Endothelial cell of umbilical vein (primary cell): Measurements from ENCODE around the gene SLIT1. TPM values are rescaled to one million over a fixed set of nuclear protein-coding genes. Genes with fewer than 3 reads are reported as not detected.

Source experiments
- BruUV-seq: library from RNA; stranded (reverse); fragments of 400-500 nt; replicated peaks from 2 replicates; lab custom pipeline; 2021; lab: Mats Ljungman, UMichigan
- CTCF ChIA-PET: fragments of 300-600, 350-600 bp; sonication (Branson Sonifier 250); formaldehyde crosslinking; loops from one replicate; lab custom pipeline; 2021; ENCODE audit warnings: antibody characterized with exemption, inconsistent platforms; lab: Charles Lee
- POLR2A ChIA-PET: fragments of 300-600, 350-600 bp; sonication (Branson Sonifier 250); formaldehyde crosslinking; loops from one replicate; lab custom pipeline; 2021; ENCODE audit warnings: antibody characterized with exemption, inconsistent platforms; lab: Charles Lee
- DNase-seq: peaks from one replicate; pipeline ENCODE4 v3.0.0-alpha.2; 2011; ENCODE audit warnings: low read depth, low spot score
- FAIRE-seq: peaks from 2 replicates; lab custom pipeline; 2011; peaks lifted over from hg19 to GRCh38; lab: Jason Lieb, UNC
- H2AFZ ChIP-seq: 2 replicates; pipeline ENCODE4 v1.6.0; 2012; ENCODE audit warnings: low read depth, low read length, control low read depth, inconsistent platforms
- H3K27ac ChIP-seq: 2 replicates; pipeline ENCODE4 v1.5.1; 2011; ENCODE audit warnings: low read depth, mild to moderate bottlenecking, control low read depth, low read length, moderate library complexity; ENCODE audit not compliant: insufficient read depth
- H3K27me3 ChIP-seq, 2 experiments: 2 replicates each; pipeline versions ENCODE4 v1.6.0 to v1.6.1; 2011; ENCODE audit warnings: low read length in 2 of 2, mixed read lengths in 1 of 2; ENCODE audit not compliant: control insufficient read depth in 2 of 2, insufficient read depth in 2 of 2
- H3K36me3 ChIP-seq, 2 experiments: 2 replicates in 1 of 2; 3 replicates in 1 of 2; pipeline ENCODE4 v1.5.1; 2011; ENCODE audit warnings: low read length in 2 of 2, mild to moderate bottlenecking in 1 of 2, moderate library complexity in 1 of 2; ENCODE audit not compliant: control insufficient read depth in 2 of 2, insufficient read depth in 2 of 2; ENCODE audit errors: extremely low read depth in 1 of 2
- H3K4me1 ChIP-seq: 3 replicates; pipeline ENCODE4 v1.5.1; 2011; ENCODE audit warnings: mild to moderate bottlenecking, low read length; ENCODE audit not compliant: control insufficient read depth, insufficient read depth; ENCODE audit errors: extremely low read depth
- H3K4me2 ChIP-seq: 2 replicates; pipeline ENCODE4 v1.6.1; 2011; ENCODE audit warnings: low read length, control low read depth, mixed read lengths; ENCODE audit not compliant: insufficient read depth
- H3K4me3 ChIP-seq, 3 experiments: fragments of 200-600 bp in 1 of 3; sonication (generic), shearing (Covaris generic) in 1 of 3; replicated peaks in 1 of 3; 2 replicates each; pipeline ENCODE4 v1.5.1; 2011 to 2016; ENCODE audit warnings: control low read depth in 3 of 3, low read length in 3 of 3, mild to moderate bottlenecking in 2 of 3, inconsistent platforms in 1 of 3, low read depth in 1 of 3, moderate library complexity in 1 of 3; ENCODE audit not compliant: insufficient read depth in 1 of 3
- H3K79me2 ChIP-seq: 2 replicates; pipeline ENCODE4 v1.6.0; 2012; ENCODE audit warnings: low read length, inconsistent platforms; ENCODE audit not compliant: control insufficient read depth, insufficient read depth
- H3K9ac ChIP-seq: replicated peaks from 2 replicates; pipeline ENCODE3; 2011; ENCODE audit warnings: low read length, control low read depth; ENCODE audit not compliant: insufficient read depth; ENCODE audit errors: extremely low read depth
- H3K9me1 ChIP-seq: replicated peaks from 3 replicates; pipeline ENCODE4 v1.6.0; 2011; ENCODE audit warnings: mild to moderate bottlenecking, low read length; ENCODE audit not compliant: control insufficient read depth, insufficient read depth; ENCODE audit errors: extremely low read depth
- H3K9me3 ChIP-seq: replicated peaks from 2 replicates; pipeline ENCODE4 v1.5.1; 2012; ENCODE audit warnings: low read length, inconsistent platforms; ENCODE audit not compliant: control insufficient read depth, insufficient read depth
- H4K20me1 ChIP-seq: replicated peaks from 2 replicates; pipeline ENCODE3; 2011; ENCODE audit warnings: mild to moderate bottlenecking, low read length; ENCODE audit not compliant: control insufficient read depth, insufficient read depth; ENCODE audit errors: extremely low read depth
- EZH2 ChIP-seq: IDR thresholded peaks from 2 replicates; pipeline ENCODE4 v1.6.1; 2012; ENCODE audit warnings: borderline replicate concordance, low read depth, mild to moderate bottlenecking, moderate library complexity, low read length, inconsistent platforms; ENCODE audit not compliant: severe bottlenecking
- FOS ChIP-seq: IDR thresholded peaks from 2 replicates; pipeline ENCODE4 v1.6.1; 2011; ENCODE audit warnings: mild to moderate bottlenecking, low read length, moderate library complexity, borderline replicate concordance; ENCODE audit not compliant: insufficient read depth
- GATA2 ChIP-seq: IDR thresholded peaks from 2 replicates; pipeline ENCODE4 v1.7.0; 2011; ENCODE audit warnings: low read depth, mild to moderate bottlenecking, moderate library complexity, mixed read lengths, low read length; ENCODE audit not compliant: insufficient read length, insufficient read depth
- JUN ChIP-seq: IDR thresholded peaks from 2 replicates; pipeline ENCODE4 v1.6.1; 2011; ENCODE audit warnings: borderline replicate concordance, low read depth; ENCODE audit not compliant: insufficient read length, insufficient read depth
- MAX ChIP-seq: IDR thresholded peaks from 2 replicates; pipeline ENCODE4 v1.6.1; 2011; ENCODE audit not compliant: insufficient read depth, insufficient read length
- MYC ChIP-seq: IDR thresholded peaks from one replicate; pipeline ENCODE4 v1.6.1; 2011; ENCODE audit warnings: mild to moderate bottlenecking, low read depth, low read length
- POLR2A ChIP-seq: IDR thresholded peaks from 2 replicates; pipeline ENCODE4 v1.6.1; 2012; ENCODE audit warnings: low read depth, mild to moderate bottlenecking, control low read depth, low read length
- POLR2AphosphoS5 ChIP-seq: IDR thresholded peaks from 2 replicates; pipeline ENCODE4 v1.6.1; 2012; ENCODE audit warnings: low read depth, mild to moderate bottlenecking, control low read depth, low read length, moderate library complexity; ENCODE audit not compliant: insufficient read depth
- dilution Hi-C: fragments of 300-500 bp; cut with MboI; formaldehyde crosslinking; loops from one replicate; pipeline ENCODE4 v1.15.0; 2019; ENCODE audit warnings: low sequenced_read_pairs; ENCODE audit not compliant: extremely low pct_ligation_motif_present
- intact Hi-C: fragments of 100-400 bp; cut with micrococcal nuclease; formaldehyde crosslinking; loops from one replicate; pipeline ENCODE4 v1.10.0; 2022
- polyA plus RNA-seq, 4 experiments: library from polyadenylated mRNA; depleted of rRNA in 3 of 4; stranded (reverse) in 3 of 4; unstranded in 1 of 4; fragments of >200 nt; gene quantifications; 2 replicates each; pipeline versions ENCODE4 v1.2.1 to v1.2.3, GENCODE V29; 2011 to 2012; ENCODE audit warnings: missing spikeins in 1 of 4
- total RNA-seq: library from RNA; stranded (reverse); gene quantifications from 2 replicates; pipeline ENCODE4 v1.2.3, GENCODE V29; 2021
- TF ChIP-seq, protein P1 (sequence below), 2 donors: IDR thresholded peaks; 1 replicate in 1 of 2; 2 replicates in 1 of 2; pipeline ENCODE4 v1.5.1; 2011; ENCODE audit warnings: low read length in 2 of 2, mild to moderate bottlenecking in 2 of 2, moderate library complexity in 2 of 2, control low read depth in 1 of 2, inconsistent platforms in 1 of 2, low read depth in 1 of 2; ENCODE audit not compliant: insufficient read depth in 1 of 2; ENCODE audit errors: extremely low read depth in 1 of 2

The SLIT1 gene
- total and polyA plus RNA-seq, 2 donors (not counting 3 experiments of a cell fraction or from before 2014, with no cell fraction given) = 0.04 to 0.20 TPM

- no peak overlapping the region for H3K4me3 ChIP-seq
- ChIA-PET CTCF (interaction anchor here (0.8 to 1.1 kb wide), 4 partner anchors 9 to 146 kb away, joined by 3 to 8 read pairs (median 4); no protein-coding TSS in a partner anchor), POLR2A (no interaction called here)
- intact Hi-C loops (no loop called here), dilution Hi-C loops (no loop called here)
- H2AFZ ChIP-seq = no peak overlapping the region
- no peaks in the 10 kb centered on the region for H4K20me1 ChIP-seq
- no peak overlapping the region for H3K4me2 ChIP-seq
- H3K9me1 ChIP-seq = no peaks in the 10 kb centered on the region
- H3K27me3 ChIP-seq = no peaks in the 10 kb centered on the region
- H3K9ac ChIP-seq = no peak overlapping the region
- H3K36me3 ChIP-seq = no peaks in the 10 kb centered on the region
- no peak for DNase-seq
- H3K4me1 ChIP-seq = no peaks in the 10 kb centered on the region
- TF ChIP-seq FOS (no peak), POLR2A (no peak), POLR2AphosphoS5 (no peak), MYC (no peak), GATA2 (no peak), JUN (no peak), MAX (no peak), EZH2 (no peak)
- TF ChIP-seq, protein P1, sequence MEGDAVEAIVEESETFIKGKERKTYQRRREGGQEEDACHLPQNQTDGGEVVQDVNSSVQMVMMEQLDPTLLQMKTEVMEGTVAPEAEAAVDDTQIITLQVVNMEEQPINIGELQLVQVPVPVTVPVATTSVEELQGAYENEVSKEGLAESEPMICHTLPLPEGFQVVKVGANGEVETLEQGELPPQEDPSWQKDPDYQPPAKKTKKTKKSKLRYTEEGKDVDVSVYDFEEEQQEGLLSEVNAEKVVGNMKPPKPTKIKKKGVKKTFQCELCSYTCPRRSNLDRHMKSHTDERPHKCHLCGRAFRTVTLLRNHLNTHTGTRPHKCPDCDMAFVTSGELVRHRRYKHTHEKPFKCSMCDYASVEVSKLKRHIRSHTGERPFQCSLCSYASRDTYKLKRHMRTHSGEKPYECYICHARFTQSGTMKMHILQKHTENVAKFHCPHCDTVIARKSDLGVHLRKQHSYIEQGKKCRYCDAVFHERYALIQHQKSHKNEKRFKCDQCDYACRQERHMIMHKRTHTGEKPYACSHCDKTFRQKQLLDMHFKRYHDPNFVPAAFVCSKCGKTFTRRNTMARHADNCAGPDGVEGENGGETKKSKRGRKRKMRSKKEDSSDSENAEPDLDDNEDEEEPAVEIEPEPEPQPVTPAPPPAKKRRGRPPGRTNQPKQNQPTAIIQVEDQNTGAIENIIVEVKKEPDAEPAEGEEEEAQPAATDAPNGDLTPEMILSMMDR (IDR thresholded peaks at IDR 0.05; ENCODE audit: extremely low read depth in 1 of 2, insufficient read depth in 1 of 2, low read depth in 1 of 2, low read length in 2 of 2) = no peak
- no peaks in the 10 kb centered on the region for H3K9me3 ChIP-seq
- FAIRE-seq = no peak
- no peaks in the 10 kb centered on the region for H3K79me2 ChIP-seq
- BruUV-seq = no TSS peak
- no peak overlapping the region for H3K27ac ChIP-seq
Observed at GRCh38 chr10:97063983-97064837, 121.5 kb downstream of the SLIT1 start.
